Smooth muscle cell (in vitro differentiated cells): Measurements from ENCODE around the gene SUPT7L. TPM values are rescaled to one million over a fixed set of nuclear protein-coding genes. Genes with fewer than 3 reads are reported as not detected.
"Not testable (repeated sequence)": the region's sequence is repeated elsewhere in the genome, so short reads cannot be mapped to it uniquely, and the experiment has no call there.

ENCODE experiments used
- DNase-seq: peaks from one replicate; lab custom pipeline; 2025; ENCODE audit not compliant: unreplicated experiment; lab: John Stamatoyannopoulos, UW
- H2AFZ ChIP-seq: fragments of 200-600 bp; sonication (generic); 2 replicates; pipeline ENCODE4 v1.6.0; 2016; ENCODE audit warnings: antibody characterized with exemption, low read depth, mild to moderate bottlenecking
- H3F3A ChIP-seq: fragments of 200-600 bp; sonication (generic); 2 replicates; pipeline ENCODE4 v1.6.0; 2017; ENCODE audit warnings: antibody characterized with exemption, low read depth
- H3K27ac ChIP-seq: fragments of 200-600 bp; sonication (generic); 2 replicates; pipeline ENCODE4 v1.5.1; 2016; ENCODE audit warnings: low read depth, mild to moderate bottlenecking
- H3K27me3 ChIP-seq: fragments of 200-600 bp; sonication (generic); 2 replicates; pipeline ENCODE4 v1.6.1; 2016; ENCODE audit warnings: low read depth, mild to moderate bottlenecking
- H3K36me3 ChIP-seq: fragments of 200-600 bp; sonication (generic); 2 replicates; pipeline ENCODE4 v1.5.1; 2016; ENCODE audit warnings: low read depth
- H3K4me1 ChIP-seq: fragments of 200-600 bp; sonication (generic); 2 replicates; pipeline ENCODE4 v1.5.1; 2016; ENCODE audit warnings: low read depth
- H3K4me2 ChIP-seq: fragments of 200-600 bp; sonication (generic); 2 replicates; pipeline ENCODE4 v1.6.0; 2016; ENCODE audit warnings: mild to moderate bottlenecking
- H3K4me3 ChIP-seq: fragments of 200-600 bp; sonication (generic); 2 replicates; pipeline ENCODE4 v1.5.1; 2016; ENCODE audit warnings: mild to moderate bottlenecking
- H3K79me2 ChIP-seq: fragments of 200-600 bp; sonication (generic); 2 replicates; pipeline ENCODE4 v1.6.0; 2016; ENCODE audit warnings: low read depth, mild to moderate bottlenecking
- H3K9ac ChIP-seq: fragments of 200-600 bp; sonication (generic); 2 replicates; pipeline ENCODE4 v1.6.0; 2016; ENCODE audit warnings: low read depth
- H3K9me3 ChIP-seq: fragments of 200-600 bp; sonication (generic); replicated peaks from 2 replicates; pipeline ENCODE4 v1.5.1; 2016; ENCODE audit warnings: low read depth
- H4K20me1 ChIP-seq: fragments of 200-600 bp; sonication (generic); 2 replicates; pipeline ENCODE4 v1.6.0; 2016; ENCODE audit warnings: low read depth
- CTCF ChIP-seq: fragments of 200-600 bp; sonication (generic); IDR thresholded peaks from 2 replicates; pipeline ENCODE4 v1.5.1; 2017; ENCODE audit warnings: borderline replicate concordance, mild to moderate bottlenecking, antibody characterized with exemption; ENCODE audit not compliant: insufficient read depth, poor library complexity, severe bottlenecking
- WGBS: methylation state at CpG from one replicate; pipeline ENCODE4 v1.1.7; 2016; ENCODE audit warnings: low lambda C conversion rate; 5-methylcytosine and 5-hydroxymethylcytosine counted together
- polyA plus RNA-seq: library from polyadenylated mRNA; unstranded; fragments of >200 nt; fragmentation: Nextera tagmentation; extraction: Ambion mirVana; gene quantifications from 2 replicates; pipeline ENCODE4 v1.2.1, GENCODE V29; 2016
- total RNA-seq: library from RNA; depleted of rRNA; stranded (reverse); fragments of >200 nt; gene quantifications from 2 replicates; pipeline ENCODE4 v1.2.3, GENCODE V29; 2014

Gene SUPT7L
- total and polyA plus RNA-seq, 2 experiments from 2014 or later, result 18.9 to 27.6 TPM

GRCh38 chr2:27634291-27634690, 29.1 kb downstream of the SUPT7L start:
- Histone ChIP-seq H3K9me3 (no peaks in the 10 kb centered on the region), H3K36me3 (peaks cover 25% of the 10 kb centered on the region)
- 97% methylated on average over 2 of the region's 2 CpGs for WGBS

GRCh38 chr2:27630257-27630656, 33.2 kb downstream of the SUPT7L start:
- not testable (repeated sequence) for H3K4me3 ChIP-seq, H3K9me3 ChIP-seq
- 94% methylated on average over 2 of the region's 2 CpGs for WGBS

More at GRCh38 chr2:27634291-27634690, 29.1 kb downstream of the SUPT7L start:
- no peak overlapping the region for H3K9ac ChIP-seq
- peaks cover 8% of the 10 kb centered on the region for H3K79me2 ChIP-seq
- no peak overlapping the region for H2AFZ ChIP-seq
- TF ChIP-seq CTCF, result no peak
- H3F3A ChIP-seq, result no peaks in the 10 kb centered on the region
- no peaks in the 10 kb centered on the region for H3K4me1 ChIP-seq
- H3K4me2 ChIP-seq, result no peak overlapping the region
- H4K20me1 ChIP-seq, result no peaks in the 10 kb centered on the region
- DNase-seq, result no peak
- H3K27me3 ChIP-seq, result no peaks in the 10 kb centered on the region
- no peak overlapping the region for H3K27ac ChIP-seq
- H3K4me3 ChIP-seq, result no peak overlapping the region

GRCh38 chr2:27628767-27629709, 34.4 kb downstream of the SUPT7L start, which contains the start of the genes CCDC121 and GPN1:
Gene CCDC121 (minus strand): TSS chr2:27629012. CDS start chr2:27627799, 1,213 bp downstream.
Gene GPN1 (plus strand): TSS chr2:27629050. CDS start chr2:27629059, 9 bp downstream.
- peaks cover 22% of the 10 kb centered on the region for H3F3A ChIP-seq
- peak within 1 kb of the TSS; percentile 90 for H3K9ac ChIP-seq
- H3K4me3 ChIP-seq, result peak within 1 kb of the TSS; percentile 61
- no peak for TF ChIP-seq CTCF
- peaks cover 7% of the 10 kb centered on the region for H3K4me1 ChIP-seq
- DNase-seq, result peak; percentile 71
- peaks cover 10% of the 10 kb centered on the region for H3K79me2 ChIP-seq
- no peaks in the 10 kb centered on the region for H3K27me3 ChIP-seq
- H4K20me1 ChIP-seq, result no peaks in the 10 kb centered on the region
- 4% methylated on average over 44 of the region's 44 CpGs for WGBS
- peaks cover 3% of the 10 kb centered on the region for H3K36me3 ChIP-seq
- peak within 1 kb of the TSS; percentile 29 for H2AFZ ChIP-seq
- no peaks in the 10 kb centered on the region for H3K9me3 ChIP-seq
- H3K27ac ChIP-seq, result peak within 1 kb of the TSS; percentile 95
- H3K4me2 ChIP-seq, result peak within 1 kb of the TSS; percentile 87

More at GRCh38 chr2:27630257-27630656, 33.2 kb downstream of the SUPT7L start:
- not testable (repeated sequence) for H3K9ac ChIP-seq, H3K27ac ChIP-seq, H2AFZ ChIP-seq, H3K79me2 ChIP-seq, H3K4me1 ChIP-seq, H3K27me3 ChIP-seq, H4K20me1 ChIP-seq, H3K36me3 ChIP-seq, DNase-seq
- Histone ChIP-seq H3F3A (peaks cover 18% of the 10 kb centered on the region), H3K4me2 (peak overlapping the region; percentile 87)

DNA sequence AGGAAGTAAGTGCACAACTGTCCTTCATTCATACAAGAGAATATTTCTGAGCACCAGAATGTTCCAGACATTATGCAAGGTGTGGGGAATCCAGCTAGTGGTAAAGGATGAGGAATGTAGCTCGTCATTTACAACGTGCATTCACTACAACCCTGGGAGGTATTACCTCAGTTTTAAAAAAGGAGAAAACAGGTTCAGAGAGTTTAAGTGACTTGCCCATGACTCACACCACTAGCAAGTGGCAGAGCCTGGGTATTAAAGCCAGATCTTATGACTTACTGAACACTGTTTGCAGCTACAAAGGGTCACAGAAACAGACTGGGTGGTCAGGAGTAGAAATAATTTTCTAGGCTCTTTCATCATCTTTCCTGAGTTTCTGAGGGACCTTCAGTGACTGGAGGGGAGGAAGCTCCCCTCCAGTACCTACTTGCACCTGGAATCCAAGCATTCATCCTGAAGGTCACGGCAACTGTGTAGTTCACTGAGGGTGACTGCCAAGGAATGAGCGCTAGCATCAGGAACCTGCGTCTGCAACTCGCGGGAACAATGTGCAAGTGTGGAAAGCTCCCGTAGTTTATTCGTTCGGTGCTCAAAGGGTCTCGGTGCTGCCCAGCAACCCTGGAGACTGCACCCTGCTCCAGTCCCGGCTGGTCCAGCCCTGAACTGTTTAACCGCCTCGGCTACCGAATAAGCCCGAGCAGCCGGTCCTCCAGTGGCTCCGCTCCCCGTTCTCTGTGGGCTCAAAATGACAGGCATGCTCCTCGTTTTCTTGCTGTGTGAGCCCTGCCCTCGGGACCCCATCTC, 35.2 kb downstream of the SUPT7L start:
- no peak for TF ChIP-seq CTCF
- WGBS, result 4% methylated on average over 20 of the region's 21 CpGs

GRCh38 chr2:27626921-27627320, 36.5 kb downstream of the SUPT7L start:
- Histone ChIP-seq H3F3A (peaks cover 22% of the 10 kb centered on the region), H3K4me2 (peak overlapping the region; percentile 87), H3K27ac (peak overlapping the region; percentile 95), H3K9ac (peak overlapping the region; percentile 87)
- 21% methylated on average over 3 of the region's 3 CpGs for WGBS
- not testable (repeated sequence) for H2AFZ ChIP-seq, H3K9me3 ChIP-seq, H3K36me3 ChIP-seq, H3K27me3 ChIP-seq, H4K20me1 ChIP-seq, H3K79me2 ChIP-seq, DNase-seq, H3K4me1 ChIP-seq, H3K4me3 ChIP-seq

More for the DNA sequence above, 35.2 kb downstream of the SUPT7L start:
- H3K4me2 ChIP-seq, result peak overlapping the region; percentile 87
- no peaks in the 10 kb centered on the region for H3K9me3 ChIP-seq
- H3K27ac ChIP-seq, result peak overlapping the region; percentile 95
- no peaks in the 10 kb centered on the region for H4K20me1 ChIP-seq
- H3K36me3 ChIP-seq, result no peaks in the 10 kb centered on the region
- peaks cover 7% of the 10 kb centered on the region for H3K4me1 ChIP-seq
- peaks cover 10% of the 10 kb centered on the region for H3K79me2 ChIP-seq
- H3F3A ChIP-seq, result peaks cover 22% of the 10 kb centered on the region
- H3K4me3 ChIP-seq, result peak overlapping the region; percentile 61
- no peak overlapping the region for H2AFZ ChIP-seq
- H3K27me3 ChIP-seq, result no peaks in the 10 kb centered on the region
- DNase-seq, result no peak
- peak overlapping the region; percentile 87 for H3K9ac ChIP-seq

- H3K79me2 ChIP-seq, H3K9me3 ChIP-seq, H3K36me3 ChIP-seq, H2AFZ ChIP-seq, H4K20me1 ChIP-seq, DNase-seq, H3K27me3 ChIP-seq, H3K4me1 ChIP-seq, H3K4me3 ChIP-seq, H3K9ac ChIP-seq: not testable (repeated sequence)
- H3F3A ChIP-seq, result peaks cover 22% of the 10 kb centered on the region
- H3K27ac ChIP-seq, result peak overlapping the region; percentile 95
- peak overlapping the region; percentile 87 for H3K4me2 ChIP-seq
- 84% methylated on average over 1 of the region's 1 CpG for WGBS
Observed at GRCh38 chr2:27626323-27626722, 37.1 kb downstream of the SUPT7L start.
